ENCODE measurements around the gene KIAA1958.

KIAA1958 gene, protein sequence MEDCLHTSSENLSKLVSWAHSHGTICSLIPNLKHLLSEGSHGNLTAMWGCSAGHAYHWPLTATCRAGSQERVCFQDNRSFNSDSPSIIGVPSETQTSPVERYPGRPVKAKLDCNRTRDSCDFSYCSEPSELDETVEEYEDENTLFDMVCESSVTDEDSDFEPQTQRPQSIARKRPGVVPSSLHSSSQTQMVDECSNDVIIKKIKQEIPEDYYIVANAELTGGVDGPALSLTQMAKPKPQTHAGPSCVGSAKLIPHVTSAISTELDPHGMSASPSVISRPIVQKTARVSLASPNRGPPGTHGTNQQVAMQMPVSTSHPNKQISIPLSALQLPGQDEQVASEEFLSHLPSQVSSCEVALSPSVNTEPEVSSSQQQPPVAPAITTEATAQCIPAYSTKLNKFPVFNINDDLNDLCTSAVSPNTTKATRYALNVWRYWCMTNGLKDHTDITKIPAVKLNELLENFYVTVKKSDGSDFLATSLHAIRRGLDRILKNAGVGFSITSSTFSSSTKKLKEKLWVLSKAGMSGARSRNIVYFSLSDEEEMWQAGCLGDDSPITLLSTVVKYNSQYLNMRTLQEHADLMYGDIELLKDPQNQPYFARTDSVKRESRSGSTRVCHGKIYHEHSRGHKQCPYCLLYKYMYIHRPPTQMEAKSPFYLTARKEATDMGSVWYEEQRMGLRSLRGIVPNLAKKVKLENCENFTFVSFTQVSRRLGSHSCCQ
- total RNA-seq = 3.1 to 6.7 (median 5.4) reads per million in 3 experiments

DNA sequence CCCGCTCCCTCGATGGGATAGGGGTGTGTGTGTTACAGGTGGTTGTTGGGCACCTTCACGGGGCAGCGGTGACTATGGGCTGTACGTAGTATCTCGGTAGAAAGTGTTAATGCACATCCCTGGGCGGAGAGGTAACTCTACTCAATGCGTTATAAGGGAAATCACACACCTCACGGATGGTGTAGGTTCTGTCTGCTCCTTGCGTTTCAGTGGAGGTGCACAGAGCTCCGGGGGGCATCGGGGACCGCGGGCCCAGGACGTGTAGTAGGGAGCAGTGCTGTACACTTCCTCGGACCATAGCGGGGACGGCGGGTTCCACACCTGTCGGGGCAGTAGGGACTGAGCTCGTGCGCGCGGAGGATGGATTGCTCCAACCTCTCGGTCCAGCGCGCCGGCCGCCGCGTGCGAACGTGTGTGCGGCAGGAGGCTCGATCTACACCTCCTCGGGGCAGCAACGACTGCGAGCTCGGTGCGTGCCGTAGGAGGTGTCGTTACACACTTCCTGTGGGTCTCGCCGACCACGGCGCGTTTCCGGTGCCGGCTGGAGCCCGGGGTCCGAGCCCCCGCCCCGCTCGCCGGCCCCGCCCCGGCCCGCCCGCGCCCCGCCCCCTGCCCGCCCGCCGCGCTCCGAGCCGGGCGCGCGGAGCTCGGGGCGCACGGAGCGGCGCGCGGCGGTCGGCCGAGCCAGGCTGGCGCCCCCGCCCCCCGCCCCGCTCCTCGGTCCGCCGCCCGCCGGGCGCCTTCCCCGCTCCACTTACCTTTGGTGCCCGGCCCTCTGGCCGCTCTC, at the start of gene KIAA1958:
KIAA1958 (plus strand) TSS at position 607 of the 787 bp plus-strand sequence. CDS start 87,254 bp downstream, outside the sequence.
- peak; percentile 71 for DNase-seq

DNA sequence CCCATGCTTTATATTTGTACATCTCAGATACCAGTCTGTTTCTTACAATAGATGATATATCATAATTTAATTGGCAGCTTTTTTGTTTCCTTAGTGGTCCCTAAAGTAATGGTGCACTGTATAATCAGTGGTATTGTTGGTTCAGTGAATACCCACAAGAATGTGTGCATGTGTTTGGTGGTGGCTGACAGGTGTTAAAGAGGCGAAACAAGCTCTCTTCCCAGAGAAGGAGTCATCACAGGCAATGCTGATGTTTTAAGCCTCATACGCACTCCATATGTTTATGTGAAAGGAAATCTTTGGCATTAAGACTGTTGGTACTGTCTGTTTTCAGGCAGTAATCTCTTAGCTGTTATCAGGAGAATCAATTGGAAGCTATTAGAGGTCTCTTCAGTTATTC, 49.2 kb upstream of the KIAA1958 start:
- DNase-seq = no peak

DNA sequence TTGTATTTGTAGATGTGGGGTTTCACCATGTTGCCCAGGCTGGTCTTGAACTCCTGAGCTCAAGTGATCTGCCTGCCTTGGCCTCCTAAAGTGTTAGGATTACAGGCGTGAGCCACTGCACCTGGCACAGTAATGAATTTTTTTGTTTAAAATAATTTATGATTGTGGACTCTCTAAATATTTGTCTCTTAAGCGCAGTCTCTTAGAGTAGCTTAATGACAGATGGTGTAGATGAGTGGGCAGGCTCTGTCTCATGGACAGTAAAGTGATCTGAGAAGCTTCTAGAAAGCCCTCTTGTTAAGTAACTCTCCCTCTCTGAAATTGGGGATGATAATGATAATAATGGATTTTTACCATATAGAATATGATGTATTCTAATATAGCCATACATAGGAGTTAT, 47.5 kb upstream of the KIAA1958 start:
- no peak for DNase-seq

DNA sequence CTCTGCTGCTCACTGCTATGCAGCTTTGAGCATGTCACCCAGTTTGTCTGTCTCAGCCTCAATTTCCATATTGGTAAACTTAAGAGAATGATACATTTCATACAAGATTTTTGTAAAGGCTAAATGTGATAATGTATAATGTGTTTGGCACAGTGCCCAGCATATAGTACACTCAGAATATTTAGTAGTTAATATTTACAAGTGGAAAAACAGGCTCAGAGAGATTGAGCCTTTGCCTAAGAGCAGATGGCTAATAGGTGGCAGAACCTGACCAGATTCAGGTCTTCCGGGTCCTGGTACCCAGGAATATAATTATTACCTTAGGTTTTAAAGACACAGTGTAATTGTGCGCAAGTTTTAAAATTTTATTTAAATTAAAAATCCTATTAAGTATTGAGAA, 46.8 kb upstream of the KIAA1958 start:
- DNase-seq = no peak

DNA sequence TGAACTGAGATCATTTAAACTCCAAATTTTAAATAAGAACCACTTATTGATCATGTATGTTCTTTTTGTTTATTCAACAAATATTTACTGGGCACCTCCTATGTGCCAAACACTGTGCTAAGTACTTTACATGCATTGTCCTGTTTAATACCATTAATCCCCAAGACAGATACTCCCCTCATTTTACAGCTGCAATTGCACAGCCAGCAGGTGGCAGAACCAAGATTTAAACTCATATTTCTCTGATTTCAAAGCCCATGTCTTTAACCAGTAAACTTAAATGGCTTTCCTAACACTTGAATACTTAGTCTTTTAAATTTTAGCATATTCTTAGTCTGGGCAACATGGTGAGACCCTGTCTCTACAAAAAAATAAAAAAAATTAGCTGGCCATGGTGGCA, 43.4 kb upstream of the KIAA1958 start:
- DNase-seq = peak; percentile 13

DNA sequence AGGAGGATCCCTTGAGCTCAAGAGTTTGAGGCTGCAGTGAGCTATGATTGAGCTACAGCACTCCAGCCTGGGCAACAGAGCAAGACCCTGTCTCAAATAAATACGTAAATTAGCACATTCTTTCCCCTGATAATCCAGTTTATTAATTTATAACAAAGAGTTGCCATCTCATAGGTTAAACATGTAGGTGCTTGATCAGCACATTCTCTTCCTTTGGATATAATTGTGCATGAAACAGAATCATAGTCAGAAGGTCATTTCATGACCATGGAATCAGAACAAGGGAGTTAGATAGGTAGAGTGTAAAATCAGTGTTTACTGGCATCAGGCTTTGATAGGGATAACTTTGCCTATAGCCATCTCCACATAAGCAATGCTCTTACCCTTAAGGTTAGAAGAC, 43.0 kb upstream of the KIAA1958 start:
- no peak for DNase-seq

DNA sequence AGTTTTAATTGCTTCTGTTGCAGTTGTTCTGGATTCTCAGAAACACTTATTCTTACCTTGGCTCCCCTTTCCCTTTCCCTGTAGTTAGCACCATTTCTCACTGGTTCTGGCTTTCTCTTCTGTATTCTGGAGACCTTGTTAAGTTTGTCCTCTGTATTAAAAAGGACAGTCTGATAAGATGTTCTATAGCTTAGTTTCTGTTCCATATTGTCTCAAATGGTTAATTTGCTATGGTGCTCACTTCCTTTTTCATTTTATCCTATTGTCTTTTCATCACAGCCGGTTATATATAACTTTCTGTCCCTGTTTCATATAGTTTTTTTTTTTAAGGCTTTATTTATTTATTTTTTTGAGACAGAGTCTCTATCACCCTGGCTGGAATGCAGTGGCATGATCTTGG, 41.4 kb upstream of the KIAA1958 start:
- no peak for DNase-seq

DNA sequence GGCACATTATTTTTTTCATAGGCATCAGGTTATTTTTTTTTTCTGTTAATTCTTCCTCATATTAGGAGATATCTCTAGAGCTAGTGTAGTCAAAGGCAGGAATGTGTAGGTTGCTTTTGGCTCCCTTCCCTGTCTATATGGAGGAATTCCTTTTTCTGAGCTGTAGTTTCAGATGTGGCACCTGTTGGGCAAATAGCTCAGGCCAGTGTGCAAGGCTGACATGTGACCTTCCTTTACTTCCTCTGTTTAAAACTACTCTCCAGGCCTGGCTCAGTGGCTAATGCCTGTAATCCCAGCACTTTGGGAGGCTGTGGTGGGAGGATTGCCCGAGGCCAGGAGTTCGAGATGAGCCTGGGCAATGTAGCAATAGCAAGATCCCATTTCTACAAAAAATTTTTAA, 40.5 kb upstream of the KIAA1958 start:
- DNase-seq = no peak

DNA sequence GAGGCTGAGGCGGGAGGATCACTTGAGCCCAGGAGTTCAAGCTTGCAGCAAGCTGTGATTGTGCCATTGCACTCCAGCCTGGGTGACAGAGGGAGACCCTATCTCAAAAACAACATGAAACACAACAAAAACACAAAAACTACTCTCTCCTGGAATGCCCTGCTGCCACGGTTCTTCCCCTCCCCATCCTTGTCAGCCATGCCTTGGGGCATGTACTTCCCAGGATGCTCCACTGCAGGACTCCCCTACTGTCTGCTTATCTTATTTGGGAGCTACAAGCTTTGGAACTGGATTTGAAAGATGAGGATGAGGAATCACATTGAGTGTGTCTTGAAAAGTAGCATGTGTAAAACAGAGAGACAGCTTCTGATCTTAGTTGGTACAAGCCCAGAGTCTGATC, 40.1 kb upstream of the KIAA1958 start:
- DNase-seq = no peak

DNA sequence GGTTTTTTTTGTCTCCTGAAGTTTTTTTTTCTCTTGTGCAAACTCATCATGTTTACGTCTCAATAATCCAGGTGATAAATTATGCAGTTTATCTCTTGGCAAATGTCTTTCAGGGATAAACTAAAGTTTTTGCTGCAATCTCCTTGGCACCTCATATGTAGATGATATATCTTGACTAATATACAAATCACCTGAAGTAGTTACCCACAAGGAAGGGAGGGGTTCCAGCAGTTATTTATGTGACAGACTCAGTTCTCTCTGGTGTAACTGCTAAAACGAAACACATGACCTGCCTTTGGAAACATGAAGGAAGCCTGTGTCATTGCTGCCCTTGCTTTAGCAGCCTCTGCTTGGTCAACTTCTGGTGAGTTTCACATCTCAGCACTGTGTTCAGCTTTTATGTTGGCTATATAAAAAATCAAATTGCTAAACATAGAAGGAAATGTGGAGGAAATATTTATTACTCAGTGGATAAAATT, 39.3 kb upstream of the KIAA1958 start:
- DNase-seq = no peak

DNA sequence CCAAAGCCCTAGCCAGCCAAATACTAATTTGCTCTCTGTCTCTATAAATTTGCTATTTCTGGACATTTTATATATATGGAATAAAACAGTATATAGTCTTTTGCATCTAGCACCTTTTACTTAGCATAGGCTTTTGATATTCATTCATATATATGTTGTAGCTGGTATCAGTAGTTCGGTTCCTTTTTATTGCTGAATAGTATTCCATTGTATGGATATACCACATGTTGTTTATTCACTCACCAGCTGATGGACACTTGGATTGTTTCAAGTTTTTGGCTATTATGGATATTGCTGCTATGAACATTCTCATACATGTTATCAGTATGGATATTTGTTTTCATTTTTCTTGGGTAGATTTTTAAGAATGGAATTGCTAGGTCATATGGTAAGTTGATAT, 23.8 kb upstream of the KIAA1958 start:
- DNase-seq = no peak

DNA sequence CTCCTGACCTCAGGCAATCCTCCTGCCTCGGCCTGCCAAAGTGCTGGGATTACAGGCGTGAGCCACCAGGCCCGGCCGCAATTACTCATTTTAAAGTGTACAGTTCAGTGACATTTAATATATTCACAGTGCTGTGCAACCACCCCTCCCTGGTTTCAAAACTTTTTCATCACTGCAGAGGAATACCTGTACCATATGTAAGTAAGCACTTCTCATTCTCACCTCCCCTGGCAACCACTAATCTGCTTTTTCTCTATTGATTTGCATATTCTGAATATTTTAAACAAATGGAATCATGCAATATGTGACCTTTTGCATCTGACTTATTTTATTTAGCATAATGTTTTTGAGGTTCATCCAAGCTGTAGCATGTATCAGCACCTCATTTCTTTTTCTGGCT, 21.3 kb upstream of the KIAA1958 start:
- no peak for DNase-seq

DNA sequence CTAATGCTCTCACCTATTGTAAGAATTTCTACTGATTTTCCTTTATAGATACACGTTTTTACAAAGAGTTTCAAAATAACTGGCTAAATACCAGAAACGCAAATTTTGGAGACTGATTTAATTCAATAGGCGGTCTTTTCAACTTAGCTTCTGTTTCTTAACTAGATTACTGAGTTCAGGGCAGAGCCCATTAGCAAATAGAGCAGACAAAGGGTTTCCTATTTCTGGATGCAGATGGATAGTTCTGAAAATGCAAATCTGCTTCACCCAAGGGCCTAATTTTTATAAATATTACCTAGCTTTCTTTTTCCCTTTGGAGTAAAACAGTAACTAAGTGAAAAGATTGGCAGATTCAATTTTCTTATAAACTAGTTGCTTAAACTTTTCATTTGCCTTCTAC, 13.6 kb upstream of the KIAA1958 start:
- DNase-seq = no peak

DNA sequence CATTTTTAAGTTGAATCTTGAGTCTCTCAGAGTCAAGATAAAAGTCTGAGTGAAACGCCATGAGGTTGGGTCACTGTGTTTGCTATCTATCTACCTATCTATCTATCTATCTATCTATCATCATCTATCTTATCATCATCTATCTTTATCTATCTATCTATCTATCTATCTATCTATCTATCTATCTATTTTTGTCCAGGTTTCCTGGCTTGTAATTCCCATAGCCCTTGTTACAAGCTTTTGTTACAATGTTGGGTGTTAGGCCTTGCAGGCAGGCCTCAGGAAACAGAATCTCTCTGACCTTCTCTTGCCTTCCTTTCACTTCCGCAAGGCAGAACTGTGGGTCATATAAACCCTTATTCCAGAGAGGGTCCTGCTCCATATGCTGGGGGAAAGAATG, 12.6 kb upstream of the KIAA1958 start:
- DNase-seq = no peak

DNA sequence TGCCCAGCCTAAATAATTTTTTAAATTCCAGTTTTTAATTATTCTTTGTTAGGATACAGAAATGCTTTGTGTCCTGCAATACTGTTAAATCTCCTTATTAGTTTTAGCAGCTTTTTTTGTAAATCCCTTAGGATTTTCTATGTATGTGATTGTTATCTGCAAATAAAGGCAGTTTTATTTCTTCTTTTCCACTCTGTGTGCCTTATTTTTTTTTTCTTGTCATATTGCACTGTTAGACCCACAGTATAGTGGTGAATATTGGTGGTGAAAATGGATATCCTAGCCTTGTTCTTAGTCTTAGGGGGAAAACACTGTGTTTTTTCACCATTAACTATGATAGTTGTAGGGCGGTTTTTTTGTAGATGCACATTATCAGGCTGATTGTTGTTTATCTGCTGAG, 11.3 kb upstream of the KIAA1958 start:
- no peak for DNase-seq

DNA sequence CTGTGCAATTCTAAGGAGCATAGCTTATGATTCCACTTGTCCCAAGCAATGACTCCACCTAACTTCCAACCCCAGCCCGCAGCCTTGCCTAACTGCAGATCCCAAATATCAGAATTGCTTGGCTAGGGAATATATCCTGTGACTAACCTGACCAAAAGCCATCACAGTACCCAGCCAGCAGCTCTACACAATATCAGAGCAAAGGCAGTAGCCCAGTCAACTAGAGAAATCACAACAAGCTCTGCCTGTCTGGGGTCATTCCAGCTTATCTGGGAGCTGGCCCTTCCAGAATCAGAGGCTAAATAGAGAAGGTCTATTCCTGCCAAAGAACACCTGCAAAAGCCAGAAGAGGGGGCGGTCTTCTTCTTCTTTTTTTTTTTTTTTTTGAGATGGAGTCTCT, 9.3 kb upstream of the KIAA1958 start:
- DNase-seq = no peak

DNA sequence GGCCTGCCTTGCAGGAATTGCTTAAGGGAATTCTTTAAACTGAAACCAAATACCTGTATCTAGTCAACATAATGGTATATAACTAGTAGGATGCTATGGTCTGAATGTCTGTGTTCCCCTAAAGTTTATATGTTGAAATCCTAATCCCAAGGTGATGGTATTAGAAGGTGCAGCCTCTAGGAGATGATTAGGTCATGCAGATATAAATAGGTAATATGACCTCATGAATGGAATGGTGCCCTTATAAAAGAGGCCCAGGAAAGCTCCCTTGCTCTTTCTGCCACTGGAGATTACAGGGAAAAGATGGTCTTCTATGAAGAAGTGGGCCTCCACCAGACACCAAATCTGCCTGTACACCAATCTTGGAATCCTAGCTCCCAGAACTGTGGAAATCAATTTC, 7.4 kb upstream of the KIAA1958 start:
- no peak for DNase-seq

DNA sequence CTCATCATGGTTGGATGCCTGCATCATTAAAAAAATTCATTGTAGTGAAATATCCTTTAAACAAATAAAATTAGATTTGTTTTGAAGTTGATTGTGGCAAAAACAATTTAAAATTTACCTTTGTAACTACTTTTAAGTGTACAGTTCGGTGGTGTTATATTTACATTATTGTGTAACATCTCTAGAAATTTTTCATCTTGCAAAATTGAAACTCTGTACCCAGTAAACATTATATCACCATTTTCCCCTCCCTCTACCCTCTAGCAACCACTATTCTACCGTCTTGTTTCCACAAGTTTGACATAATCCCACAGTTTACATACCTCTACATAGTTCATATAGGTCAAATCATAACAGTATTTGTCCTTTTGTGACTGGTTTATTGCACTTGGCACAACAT, 2.0 kb upstream of the KIAA1958 start:
- no peak for DNase-seq

DNA sequence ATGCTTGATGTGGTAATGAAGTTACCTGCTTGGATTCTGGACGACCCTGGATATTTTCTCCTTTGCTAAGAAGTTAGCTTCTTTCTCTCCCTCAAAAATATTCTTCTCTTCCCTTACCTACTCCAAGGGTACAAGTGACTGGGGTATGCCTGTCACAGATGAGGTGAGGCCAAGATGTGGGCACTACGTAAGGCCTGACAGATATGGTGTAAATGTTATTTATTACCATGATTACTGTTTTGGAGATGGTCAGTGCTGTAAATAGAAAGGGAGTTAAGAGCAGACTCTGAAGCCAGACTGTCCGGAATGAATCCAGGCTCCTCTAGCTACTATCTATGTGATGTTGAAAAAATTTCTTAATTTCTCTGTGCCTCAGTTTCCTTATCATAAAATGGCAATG, 1.1 kb upstream of the KIAA1958 start:
- DNase-seq = no peak

DNA sequence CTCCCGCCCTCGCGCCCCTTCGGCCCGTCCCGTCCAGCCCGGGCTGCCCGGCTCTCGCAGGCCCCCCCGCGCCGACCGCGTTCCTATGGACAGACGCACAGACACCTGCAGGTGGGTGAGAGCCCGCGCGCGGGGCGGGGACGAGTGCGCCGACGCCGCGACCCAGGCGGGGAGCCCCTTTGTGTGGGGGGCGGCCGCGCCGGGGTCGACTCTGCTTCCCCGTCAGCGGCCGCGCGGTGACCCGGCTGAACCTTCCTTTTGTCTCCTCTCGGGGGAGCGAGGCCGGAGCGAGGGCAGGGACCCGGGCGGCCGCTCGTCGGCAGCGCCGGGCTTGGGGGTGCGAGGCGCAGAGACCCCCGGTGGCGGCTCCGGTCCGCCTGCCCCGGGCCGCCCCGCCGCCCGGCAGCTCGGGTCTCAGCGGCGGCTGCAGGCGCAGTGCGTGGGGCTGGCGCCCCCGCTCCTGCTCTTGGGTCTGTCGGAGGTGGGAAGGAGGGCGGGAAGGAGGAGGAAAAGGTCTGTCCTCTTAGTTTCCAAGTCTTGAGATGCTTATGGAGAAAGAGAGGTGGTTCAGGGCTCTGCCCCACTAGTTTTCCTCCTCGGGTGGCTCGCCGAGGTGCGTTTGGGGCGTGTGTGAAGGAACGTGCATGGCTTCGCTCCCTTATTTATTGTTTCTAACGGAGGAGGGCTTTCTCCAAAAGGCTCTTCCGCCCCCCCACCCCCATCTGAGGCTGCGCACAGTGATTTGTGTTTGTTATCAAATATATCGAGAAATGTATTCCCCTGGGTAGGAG, 576 bp downstream of the KIAA1958 start:
- DNase-seq = peak; percentile 38

DNA sequence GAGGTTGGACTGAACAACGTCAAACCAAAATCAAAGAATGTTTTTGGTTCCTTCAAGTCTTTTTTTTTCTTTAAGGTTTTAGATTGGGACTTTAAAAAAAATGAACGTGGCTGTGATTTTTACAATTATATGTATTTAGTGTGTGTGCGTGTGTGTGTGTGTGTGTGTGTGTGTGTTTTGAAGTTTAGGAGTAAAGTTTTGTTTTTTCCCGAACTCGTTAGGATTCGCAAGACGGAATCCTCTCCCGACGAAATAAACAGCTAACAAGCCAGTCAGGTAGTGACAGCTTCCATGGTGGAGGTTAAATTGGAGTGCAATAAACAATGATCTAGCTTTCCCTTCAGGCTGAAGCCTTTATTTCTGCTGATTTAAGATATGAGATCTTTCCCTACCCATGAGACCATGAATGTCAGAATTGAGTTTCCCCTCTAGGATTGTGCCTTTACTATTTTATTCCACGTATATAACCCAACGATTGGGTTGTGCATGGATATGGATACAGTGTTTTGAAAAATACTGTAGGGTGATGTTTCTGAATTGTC, 1.2 kb downstream of the KIAA1958 start:
- DNase-seq = no peak

DNA sequence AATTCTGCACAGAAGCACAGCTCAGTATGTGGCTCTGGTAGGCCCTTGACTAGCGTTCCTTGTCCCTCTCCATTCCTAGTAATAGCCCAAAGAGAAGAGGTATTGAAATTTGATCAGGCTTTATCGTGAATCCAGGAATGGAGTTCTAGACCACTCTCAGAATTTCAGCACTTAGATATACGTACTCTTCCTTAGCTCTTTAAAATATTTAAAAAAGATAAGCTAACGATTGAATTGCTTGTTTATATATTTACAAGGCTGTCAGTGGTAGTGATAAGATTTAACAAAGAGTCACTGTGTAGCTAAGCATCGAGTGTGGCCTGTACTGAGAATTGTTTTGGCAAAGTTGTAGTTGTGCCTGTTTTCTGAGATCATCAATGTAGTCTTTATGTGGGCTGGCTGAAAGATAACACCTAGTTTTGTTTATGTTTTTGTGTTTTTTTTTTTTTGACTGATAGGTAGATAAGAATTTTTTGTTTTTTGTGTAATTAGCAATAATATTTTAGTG, 2.5 kb downstream of the KIAA1958 start:
- DNase-seq = no peak
